Heart right ventricle (tissue), 16 donors: ENCODE measurements around the gene COMMD9. TPM values are rescaled to one million over a fixed set of nuclear protein-coding genes. Genes with fewer than 3 reads are reported as not detected.

ENCODE experiments used
- ATAC-seq, 8 donors: fragments of 200-7000 bp; cut with Tn5 transposase; one replicate each; pipeline ENCODE4 v1.9.1; 2020; ENCODE audit warnings: mild to moderate bottlenecking in 8 of 8, moderate library complexity in 8 of 8, moderate number of reproducible peaks in 1 of 8
- DNase-seq, 2 donors: peaks; one replicate each; pipeline ENCODE4 v3.0.0-alpha.2; 2020
- H3K27ac ChIP-seq, 10 donors: fragments of 200-600 bp; sonication (generic) in 2 of 10; one replicate each; pipeline versions ENCODE4 v1.5.0 to v1.8.0; 2020 to 2022; ENCODE audit warnings: mild to moderate bottlenecking in 3 of 10
- H3K27me3 ChIP-seq, 7 donors: fragments of 200-600 bp; one replicate each; pipeline ENCODE4 v1.8.0; 2021 to 2022; ENCODE audit warnings: mild to moderate bottlenecking in 2 of 7
- H3K36me3 ChIP-seq, 9 donors: fragments of 200-600 bp; sonication (generic) in 1 of 9; one replicate each; pipeline versions ENCODE4 v1.5.0 to v1.8.0; 2020 to 2022; ENCODE audit warnings: mild to moderate bottlenecking in 2 of 9
- H3K4me1 ChIP-seq, 9 donors: fragments of 200-600 bp; sonication (generic) in 1 of 9; one replicate each; pipeline versions ENCODE4 v1.5.0 to v1.8.0; 2020 to 2022; ENCODE audit warnings: mild to moderate bottlenecking in 4 of 9
- H3K4me3 ChIP-seq, 10 donors: fragments of 200-600 bp; sonication (generic) in 2 of 10; one replicate each; pipeline versions ENCODE4 v1.5.0 to v1.8.0; 2020 to 2022; ENCODE audit warnings: mild to moderate bottlenecking in 7 of 10, moderate library complexity in 2 of 10
- H3K9me3 ChIP-seq, 11 donors: fragments of 200-600 bp in 10 of 11; sonication (generic) in 2 of 11; one replicate each; pipeline versions ENCODE4 v1.5.0 to v1.8.0; 2013 to 2022; ENCODE audit warnings: mild to moderate bottlenecking in 2 of 11, control low read depth in 1 of 11, moderate library complexity in 1 of 11
- CTCF ChIP-seq, 9 donors: fragments of 200-600 bp; sonication (generic) in 2 of 9; IDR thresholded peaks; one replicate each; pipeline versions ENCODE4 v1.5.0 to v1.8.0; 2021 to 2022; ENCODE audit warnings: antibody characterized with exemption in 9 of 9, mild to moderate bottlenecking in 5 of 9, moderate library complexity in 1 of 9
- WGBS, 2 donors: extraction: QIAGEN DNeasy Blood & Tissue Kit; methylation state at CpG; one replicate each; pipeline ENCODE4 v1.1.7; 2013; ENCODE audit warnings: inconsistent platforms in 1 of 2; 5-methylcytosine and 5-hydroxymethylcytosine counted together
- intact Hi-C, 10 donors: fragments of 100-400 bp; cut with DNase I; formaldehyde crosslinking; loops; one replicate each; pipeline versions ENCODE4 v1.11.1 to v1.14.2; 2022
- polyA plus RNA-seq, 2 donors: library from polyadenylated mRNA; stranded (reverse); fragments of 200-250 nt; gene quantifications; one replicate each; pipeline ENCODE4 v1.2.3, GENCODE V29; 2013
- total RNA-seq, 10 donors: library from RNA; stranded (reverse); fragmentation: NEBNext Ultra II Directional in 3 of 10; extraction: Animal tissue kit (Norgen Biotek cat#: 25700) in 3 of 10; gene quantifications; one replicate each; pipeline versions ENCODE4 v1.2.1 to v1.2.4, GENCODE V29; 2021 to 2023
- donor health status: Arrhythmogenic right ventricular cardiomyopathy.
- donor health status: ischemic (EF 13 %, LVEDD 7.1; RV severe dilation, severe dysfunction).
- donor health status: healthy with polysubstance abuse.
- donor health status: DM: no; HTN: yes; CAD: no.
- donor health status: DM: no; HTN: no; CAD: no.
- donor health status: ischemic (EF 25% LVEDD 6.9; RV normal size, moderate dysfunction).
- donor health status: ischemic (EF 25% LVEDD 5.7; RV mildly dilated, moderate dysfunction).
- donor health status: healthy.
- donor health status: DM: yes; HTN: yes; CAD: no.
- donor health status: Ischemic cardiomyopathy.
- donor health status: ischemic (EF 35%, LVEDD 5.7; RV mildly dilated, moderate dysfunction).
- donor health status: nonischemic (EF 11% LVEDD 7.7; RV severe dilation, severe dysfunction).
- donor health status: DM: yes; HTN: yes; CAD: no.
- donor health status: PGD.
- donor health status: ischemic (EF 29% LVEDD 5.4; RV normal size, mild dysfunction).
- donor health status: nonischemic (EF 23%, LVEDD 6.1; RV moderate dilation, normal function).

COMMD9 gene
- total and polyA plus RNA-seq, 12 donors: 22.3 to 69.4 (median 56.0) TPM

- no peak for TF ChIP-seq CTCF (IDR thresholded peaks at IDR 0.05)
- H3K27ac ChIP-seq: no peak overlapping the region
- ATAC-seq (no peak), DNase-seq (no peak)
- peaks cover 0 to 15% (median 4%) of the 10 kb centered on the region in 9 donors for H3K4me1 ChIP-seq
- H3K9me3 ChIP-seq: no peaks in the 10 kb centered on the region
- H3K36me3 ChIP-seq: no peaks in the 10 kb centered on the region
- intact Hi-C loops: no loop called here
- WGBS, 2 donors: 91 to 93% methylated on average over 4 of the region's 4 CpGs
- H3K27me3 ChIP-seq: peaks cover 0 to 12% (median 0%) of the 10 kb centered on the region in 7 donors
- no peak overlapping the region for H3K4me3 ChIP-seq
Observed at GRCh38 chr11:36311926-36312595, 22.8 kb upstream of the COMMD9 start.

- intact Hi-C loops: loop anchor here in 2 of 10 donors (5.0 kb wide), 2 partner anchors 163 to 168 kb away; no protein-coding TSS in a partner anchor
- TF ChIP-seq CTCF (IDR thresholded peaks at IDR 0.05): no peak
Observed at GRCh38 chr11:36309779-36310178, 20.6 kb upstream of the COMMD9 start.

GRCh38 chr11:36308577-36308976 is 19.4 kb upstream of the COMMD9 start:
- H3K9me3 ChIP-seq: no peaks in the 10 kb centered on the region
- ATAC-seq (peak in 2 of 8 donors; percentile 48 to 63), DNase-seq (no peak)
- intact Hi-C loops: loop anchor here in 2 of 10 donors (5.0 kb wide), 2 partner anchors 164 to 169 kb away; no protein-coding TSS in a partner anchor
- H3K4me1 ChIP-seq: peaks cover 0 to 12% (median 4%) of the 10 kb centered on the region in 9 donors
- peaks cover 0 to 11% (median 0%) of the 10 kb centered on the region in 7 donors for H3K27me3 ChIP-seq
- H3K4me3 ChIP-seq: no peak overlapping the region
- no peaks in the 10 kb centered on the region for H3K36me3 ChIP-seq
- TF ChIP-seq CTCF (IDR thresholded peaks at IDR 0.05): no peak
- WGBS, 2 donors: 47 to 61% methylated on average over 1 of the region's 1 CpG
- no peak overlapping the region for H3K27ac ChIP-seq

More at GRCh38 chr11:36309779-36310178, 20.6 kb upstream of the COMMD9 start:
- H3K4me3 ChIP-seq: no peak overlapping the region
- H3K27me3 ChIP-seq: peaks cover 0 to 12% (median 0%) of the 10 kb centered on the region in 7 donors
- no peaks in the 10 kb centered on the region for H3K9me3 ChIP-seq
- no peaks in the 10 kb centered on the region for H3K36me3 ChIP-seq
- WGBS, 2 donors: 91% methylated on average over 4 of the region's 4 CpGs
- no peak for DNase-seq
- H3K4me1 ChIP-seq: peaks cover 0 to 15% (median 4%) of the 10 kb centered on the region in 9 donors
- H3K27ac ChIP-seq: no peak overlapping the region
- no peak for ATAC-seq

GRCh38 chr11:36306888-36307287 is 17.7 kb upstream of the COMMD9 start:
- intact Hi-C loops: loop anchor here in 3 of 10 donors (2.0 to 5.0 kb wide), 3 partner anchors 165 to 172 kb away; no protein-coding TSS in a partner anchor
- 43 to 53% methylated on average over 3 of the region's 3 CpGs for WGBS, 2 donors
- TF ChIP-seq CTCF (IDR thresholded peaks at IDR 0.05): peak in 7 of 9 donors; percentile 23 to 54 (median 39)
- no peak overlapping the region for H3K27ac ChIP-seq
- no peaks in the 10 kb centered on the region for H3K9me3 ChIP-seq
- H3K4me1 ChIP-seq: peaks cover 0 to 12% (median 0%) of the 10 kb centered on the region in 9 donors
- no peak for DNase-seq
- peaks cover 0 to 2% (median 0%) of the 10 kb centered on the region in 7 donors for H3K27me3 ChIP-seq
- no peak for ATAC-seq
- no peaks in the 10 kb centered on the region for H3K36me3 ChIP-seq
- no peak overlapping the region for H3K4me3 ChIP-seq
